GM12875 (cell line): Measurements from ENCODE around the gene CDC5L.

Experiments used
- H3K4me3 ChIP-seq: one replicate; pipeline ENCODE4 v1.5.1; 2011; ENCODE audit warnings: low read depth, low read length, control low read depth
- CTCF ChIP-seq: IDR thresholded peaks from 2 replicates; pipeline ENCODE4 v1.5.1; 2011; ENCODE audit warnings: low read depth, mild to moderate bottlenecking, control low read depth, inconsistent platforms, low read length, moderate library complexity, borderline replicate concordance; ENCODE audit not compliant: insufficient read depth

The CDC5L gene

GRCh38 chr6:44474190-44474631, 86.7 kb downstream of the CDC5L start:
- no peak overlapping the region for H3K4me3 ChIP-seq

GRCh38 chr6:44474643-44475042, 87.1 kb downstream of the CDC5L start:
- TF ChIP-seq CTCF: no peak
- H3K4me3 ChIP-seq: no peak overlapping the region

More at GRCh38 chr6:44474190-44474631, 86.7 kb downstream of the CDC5L start:
- no peak for TF ChIP-seq CTCF

- no peak overlapping the region for H3K4me3 ChIP-seq
- TF ChIP-seq CTCF: no peak
These were observed 87.9 kb downstream of the CDC5L start for GRCh38 chr6:44475417-44475778.

- no peak overlapping the region for H3K4me3 ChIP-seq
- peak; percentile 95 for TF ChIP-seq CTCF
These were observed 88.4 kb downstream of the CDC5L start for GRCh38 chr6:44475779-44476434.

GRCh38 chr6:44476849-44477248, 89.3 kb downstream of the CDC5L start:
- TF ChIP-seq CTCF: no peak
- H3K4me3 ChIP-seq: no peak overlapping the region

GRCh38 chr6:44477293-44477894, 89.9 kb downstream of the CDC5L start:
- no peak overlapping the region for H3K4me3 ChIP-seq
- no peak for TF ChIP-seq CTCF

GRCh38 chr6:44478158-44478557, 90.7 kb downstream of the CDC5L start:
- no peak overlapping the region for H3K4me3 ChIP-seq
- TF ChIP-seq CTCF: no peak
